ENCODE measurements around the gene ATG2A.
A peak's percentile ranks its signal among the peaks of the same experiment; 100 is the strongest.

Gene ATG2A

GRCh38 chr11:64900774-64901173 is 16.2 kb downstream of the ATG2A start:
- DNase-seq: no peak

- no peak for DNase-seq
Measured at GRCh38 chr11:64900263-64900678, 16.7 kb downstream of the ATG2A start.

GRCh38 chr11:64898541-64898940 is 18.5 kb downstream of the ATG2A start:
- DNase-seq: no peak

- no peak for DNase-seq
Measured at GRCh38 chr11:64898076-64898445, 18.9 kb downstream of the ATG2A start.

- no peak for DNase-seq
Measured at GRCh38 chr11:64897381-64898075, 19.5 kb downstream of the ATG2A start.

GRCh38 chr11:64896448-64897022 is 20.5 kb downstream of the ATG2A start:
- no peak for DNase-seq

- no peak for DNase-seq
Measured at GRCh38 chr11:64894812-64895452, 22.1 kb downstream of the ATG2A start.

GRCh38 chr11:64894070-64894811 is 22.8 kb downstream of the ATG2A start:
- peak; percentile 33 for DNase-seq

- no peak for DNase-seq
Measured at GRCh38 chr11:64893194-64894069, 23.6 kb downstream of the ATG2A start.

GRCh38 chr11:64892838-64893193 is 24.2 kb downstream of the ATG2A start:
- no peak for DNase-seq

GRCh38 chr11:64892411-64892831 is 24.6 kb downstream of the ATG2A start:
- no peak for DNase-seq

GRCh38 chr11:64891880-64892279 is 25.1 kb downstream of the ATG2A start:
- DNase-seq: no peak

- no peak for DNase-seq
Measured at GRCh38 chr11:64891215-64891848, 25.7 kb downstream of the ATG2A start.

GRCh38 chr11:64890522-64890939 is 26.5 kb downstream of the ATG2A start:
- DNase-seq: no peak

GRCh38 chr11:64888729-64889511 is 28.1 kb downstream of the ATG2A start:
- no peak for DNase-seq

- no peak for DNase-seq
Measured at GRCh38 chr11:64888406-64888728, 28.6 kb downstream of the ATG2A start.

GRCh38 chr11:64887757-64888405 is 29.1 kb downstream of the ATG2A start:
- DNase-seq: peak; percentile 77

GRCh38 chr11:64887234-64887756 is 29.7 kb downstream of the ATG2A start:
- DNase-seq: no peak

- DNase-seq: no peak
Measured at GRCh38 chr11:64885367-64886286, 31.4 kb downstream of the ATG2A start.

GRCh38 chr11:64884019-64884418 is 33.0 kb downstream of the ATG2A start:
- DNase-seq: no peak

Data from midbrain (tissue), 1 donor.